HG02840 (cell line): Measurements from ENCODE around the gene CYREN.
"Not testable (repeated sequence)": the region's sequence is repeated elsewhere in the genome, so short reads cannot be mapped to it uniquely, and the experiment has no call there.

Experiments
- ATAC-seq: cut with Tn5 transposase; IDR thresholded peaks from one replicate; pipeline ENCODE4 v1.9.1; 2021; ENCODE audit warnings: mild to moderate bottlenecking, moderate library complexity, moderate number of reproducible peaks; ENCODE audit not compliant: unreplicated experiment, low FRiP score

Gene CYREN

GRCh38 chr7:135160858-135161653, 9.5 kb downstream of the CYREN start:
- ATAC-seq, result no peak

- peak; percentile 58 for ATAC-seq
These were observed 10.2 kb downstream of the CYREN start for GRCh38 chr7:135160098-135160857.

GRCh38 chr7:135159359-135160085, 11.0 kb downstream of the CYREN start:
- no peak for ATAC-seq

- ATAC-seq, result no peak
These were observed 11.6 kb downstream of the CYREN start for GRCh38 chr7:135158874-135159273.

GRCh38 chr7:135158141-135158655, 12.3 kb downstream of the CYREN start:
- ATAC-seq, result no peak

GRCh38 chr7:135156290-135156689, 14.2 kb downstream of the CYREN start:
- ATAC-seq, result no peak

GRCh38 chr7:135154734-135155133, 15.8 kb downstream of the CYREN start:
- no peak for ATAC-seq

- no peak for ATAC-seq
These were observed 18.1 kb downstream of the CYREN start for GRCh38 chr7:135152442-135152841.

- no peak for ATAC-seq
These were observed 19.0 kb downstream of the CYREN start for GRCh38 chr7:135151533-135151932.

- no peak for ATAC-seq
These were observed 19.4 kb downstream of the CYREN start for GRCh38 chr7:135151132-135151531.

GRCh38 chr7:135150072-135150782, 20.3 kb downstream of the CYREN start:
- no peak for ATAC-seq

GRCh38 chr7:135147899-135148721, 22.4 kb downstream of the CYREN start, which contains the start of gene TMEM140:
Gene TMEM140 (plus strand): TSS chr7:135148072. CDS start chr7:135164442, 16,370 bp downstream.
- ATAC-seq, result peak; percentile 58

GRCh38 chr7:135147341-135147898, 23.1 kb downstream of the CYREN start:
- peak; percentile 14 for ATAC-seq

- no peak for ATAC-seq
These were observed 26.4 kb downstream of the CYREN start for GRCh38 chr7:135143885-135144668.

GRCh38 chr7:135129579-135129978, 40.9 kb downstream of the CYREN start:
- ATAC-seq, result no peak

- ATAC-seq, result no peak
These were observed 41.6 kb downstream of the CYREN start for GRCh38 chr7:135128931-135129330.

- not testable (repeated sequence) for ATAC-seq
These were observed 45.9 kb downstream of the CYREN start for GRCh38 chr7:135124631-135125030.

- no peak for ATAC-seq
These were observed 48.6 kb downstream of the CYREN start for GRCh38 chr7:135121868-135122267.
